CD4-positive, alpha-beta T cell treated with Interleukin-6 for 4 hours (primary cell): ENCODE data around the gene IMPDH1.

Experiments
- DNase-seq: peaks from one replicate; pipeline ENCODE4 v3.0.0-alpha.2; 2020; ENCODE audit warnings: mixed read lengths

IMPDH1 gene

DNA sequence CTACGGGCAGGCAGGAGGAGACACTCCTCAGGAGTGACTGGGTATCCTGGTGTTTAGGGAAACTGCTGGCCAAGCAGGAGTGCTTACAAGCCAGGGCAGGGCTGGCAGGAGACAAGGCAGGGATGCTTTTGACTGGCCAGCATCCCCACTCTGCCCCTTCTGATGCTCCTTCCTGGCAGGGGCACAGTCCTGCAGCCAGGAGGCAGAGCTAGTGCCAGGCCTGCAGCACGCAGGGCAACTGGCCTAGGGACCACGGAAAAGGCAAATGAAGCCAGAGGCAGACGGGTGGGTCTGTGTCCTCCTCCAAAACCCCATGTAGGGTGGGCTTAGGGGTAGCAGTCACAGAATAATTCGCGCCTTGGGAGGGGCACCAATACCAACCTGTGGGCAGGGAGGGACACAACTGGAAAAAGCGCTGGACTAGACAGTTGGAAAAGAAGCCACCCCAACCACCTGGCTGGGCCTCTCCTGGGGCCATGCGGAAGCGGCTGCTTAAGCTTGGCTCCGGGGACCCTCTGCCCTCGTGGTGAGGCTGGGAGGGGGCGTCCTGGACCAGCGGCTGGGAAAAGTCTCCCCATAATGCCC is 4.8 kb downstream of the IMPDH1 start:
- peak; percentile 5 for DNase-seq

DNA sequence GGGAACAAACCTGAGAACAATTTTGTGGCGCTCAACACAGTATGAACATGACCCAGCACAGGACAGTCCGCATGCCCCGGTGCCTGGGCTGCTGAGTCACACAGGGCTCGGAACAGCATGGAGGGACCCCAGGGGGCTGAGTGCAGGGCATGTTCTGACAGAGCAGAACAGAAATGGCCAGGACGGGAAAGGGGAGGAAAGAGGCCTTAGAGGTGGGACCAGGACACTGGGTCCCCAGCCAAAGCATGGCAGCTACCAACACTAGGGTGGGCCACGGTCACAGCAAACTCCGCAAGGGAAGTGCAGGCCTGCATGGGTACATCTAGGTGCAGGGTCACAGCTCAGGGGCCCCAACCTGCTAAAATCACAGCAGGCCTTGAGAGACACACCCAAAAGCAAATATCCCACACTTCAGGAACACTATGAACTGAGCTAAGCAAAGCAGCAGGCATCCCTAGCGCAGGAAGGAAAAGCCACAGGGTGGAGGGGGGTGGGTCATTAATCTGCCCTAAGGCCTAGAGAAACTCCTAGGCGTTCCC is 5.6 kb downstream of the IMPDH1 start:
- no peak for DNase-seq

DNA sequence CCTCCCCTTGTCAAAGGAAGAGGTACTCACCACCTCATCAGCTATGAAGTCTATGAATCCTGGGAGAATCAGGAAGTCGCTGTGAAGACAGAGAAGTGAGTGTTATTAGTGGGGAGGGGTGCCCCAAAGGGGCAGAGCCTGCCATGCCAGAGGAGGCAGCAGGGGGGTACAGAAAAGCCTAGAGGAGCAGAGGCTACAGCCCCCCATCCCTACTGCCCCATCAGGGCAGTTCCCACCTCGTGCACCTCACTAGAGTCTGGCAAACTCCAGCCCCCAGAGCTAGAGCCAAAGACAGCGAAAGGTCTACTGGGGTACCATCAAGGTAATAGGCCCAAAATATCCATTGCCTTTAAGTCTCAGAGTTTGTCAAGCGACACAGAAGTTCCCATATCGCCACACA is 6.1 kb downstream of the IMPDH1 start:
- no peak for DNase-seq

DNA sequence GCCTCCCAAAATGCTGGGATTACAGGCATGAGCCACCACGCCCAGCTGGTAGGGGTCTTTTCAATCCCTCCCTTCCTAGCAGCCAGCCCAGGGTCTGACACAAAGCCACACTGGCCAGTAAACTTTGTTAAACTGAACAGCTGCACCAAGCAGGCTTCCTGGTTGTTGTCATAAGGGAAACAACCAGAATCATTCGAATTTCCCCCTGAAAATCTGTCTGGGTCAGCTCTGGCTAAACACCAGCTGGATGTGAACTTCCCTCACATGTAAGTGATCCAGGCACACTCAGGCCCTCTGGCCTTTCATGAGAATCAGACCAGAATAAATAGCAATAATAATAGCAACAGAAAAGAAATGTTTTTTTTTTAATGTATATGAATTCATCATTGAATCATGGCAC is 7.4 kb downstream of the IMPDH1 start:
- DNase-seq, result no peak

DNA sequence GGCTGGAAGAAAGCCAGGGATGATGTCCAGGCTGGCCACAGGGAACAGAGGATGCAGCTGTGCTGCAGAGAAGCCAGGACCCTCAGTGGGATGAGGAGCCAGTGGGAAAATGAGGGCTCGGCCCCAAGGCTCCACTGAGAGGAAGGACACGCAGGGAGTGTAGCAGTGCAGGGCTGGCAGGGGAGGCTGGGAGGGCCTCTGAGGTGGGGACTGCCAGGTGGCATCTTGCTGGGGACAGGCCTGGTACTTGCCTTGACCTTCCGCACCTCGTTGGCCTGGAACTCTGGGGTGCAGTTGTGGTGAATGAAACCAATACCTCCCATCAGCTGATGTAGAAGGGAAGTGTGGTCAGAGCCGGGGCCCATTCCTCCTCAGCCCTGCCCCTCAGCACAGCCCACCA is 9.2 kb downstream of the IMPDH1 start:
- DNase-seq, result no peak

DNA sequence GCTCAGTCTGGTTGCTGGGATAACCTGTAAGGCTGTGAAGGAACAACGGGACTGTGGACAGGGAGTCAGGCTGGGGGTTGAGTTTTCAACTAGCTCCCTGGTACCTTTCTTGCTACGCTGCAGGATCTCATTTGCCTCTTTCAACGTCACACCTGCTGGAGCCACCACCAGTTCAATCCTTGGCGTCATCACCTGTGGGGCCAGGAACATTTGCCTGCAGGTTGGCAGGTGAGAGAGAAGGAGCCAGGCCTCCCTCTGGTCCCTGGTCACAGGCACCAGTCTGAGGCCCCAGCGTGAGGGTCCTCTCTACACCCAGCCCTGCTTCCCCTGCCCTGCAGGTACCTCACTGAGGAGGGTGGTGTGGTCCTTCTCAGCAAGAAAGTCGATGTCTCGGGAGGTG is 9.8 kb downstream of the IMPDH1 start:
- DNase-seq, result no peak

DNA sequence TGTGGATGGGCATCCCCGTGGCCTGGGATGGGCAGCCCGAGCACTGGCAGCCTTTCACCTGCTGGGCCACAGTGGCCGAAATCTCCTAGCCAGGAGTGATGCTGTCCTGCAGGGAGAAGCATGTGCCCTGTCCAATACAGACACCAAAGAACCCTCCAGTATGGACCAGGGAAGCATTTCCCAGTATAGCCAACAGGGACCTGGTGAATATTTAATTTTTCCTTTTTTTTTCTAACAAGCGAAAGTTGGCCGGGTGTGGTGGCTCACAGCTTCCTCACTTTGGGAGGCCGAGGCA is 11.0 kb downstream of the IMPDH1 start:
- no peak for DNase-seq

DNA sequence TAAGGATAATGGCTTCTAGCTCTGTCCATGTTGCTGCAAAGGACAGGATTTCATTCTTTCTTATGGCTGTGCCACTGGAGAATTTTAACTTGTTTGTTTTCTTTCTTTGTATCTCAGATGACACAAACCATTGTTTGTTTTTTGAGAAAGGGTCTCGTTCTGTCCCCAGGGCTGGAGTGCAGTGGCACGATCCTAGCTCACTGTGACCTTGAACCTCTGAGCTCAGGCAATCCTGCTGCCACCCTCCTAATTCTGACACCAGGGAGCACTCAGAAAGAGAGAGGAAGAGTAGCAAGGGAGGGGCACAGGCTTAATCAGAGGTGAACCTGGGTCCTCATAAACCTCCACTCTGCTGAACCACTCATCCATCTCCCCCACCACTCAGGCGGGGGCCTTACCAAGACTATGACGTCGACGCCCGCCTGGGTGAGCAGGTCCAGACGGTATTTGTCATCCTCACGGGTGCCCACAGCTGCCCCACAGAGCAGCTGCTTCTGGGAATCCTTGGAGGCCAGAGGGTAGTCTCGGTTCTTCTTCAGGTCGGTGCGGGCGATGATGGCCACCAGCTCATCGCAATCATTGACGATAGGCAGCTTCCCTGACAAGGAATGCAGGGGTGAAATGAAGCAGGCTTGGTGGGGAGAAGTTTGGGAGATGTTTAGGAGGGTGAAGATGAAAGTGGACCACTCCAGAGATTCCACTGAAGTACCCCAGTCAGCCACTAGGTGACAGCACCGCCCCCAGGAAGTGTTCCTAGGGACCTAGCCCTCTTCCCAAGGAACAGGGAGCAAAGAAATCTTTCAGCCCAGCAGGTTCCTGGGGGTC is 11.6 kb downstream of the IMPDH1 start:
- peak; percentile 60 for DNase-seq

DNA sequence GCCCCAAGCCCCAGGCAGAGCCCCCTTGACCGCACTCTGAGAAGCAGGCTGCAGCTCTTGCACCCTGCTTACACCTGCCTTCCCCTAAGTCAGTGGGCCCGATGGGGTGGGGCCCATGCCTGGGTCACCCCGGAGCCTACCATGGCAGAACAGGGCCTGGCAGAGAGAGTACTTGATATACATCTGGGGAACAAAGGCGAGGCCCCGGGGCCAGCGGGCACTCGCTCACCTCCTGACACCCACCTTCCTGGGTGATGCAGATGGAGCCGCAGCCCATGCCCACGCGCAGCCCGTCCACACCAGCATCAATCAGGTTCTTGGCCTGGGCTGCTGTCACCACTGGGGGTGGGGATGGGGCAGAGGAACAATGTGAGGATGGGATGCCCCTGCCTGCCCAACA is 13.4 kb downstream of the IMPDH1 start:
- DNase-seq, result no peak

DNA sequence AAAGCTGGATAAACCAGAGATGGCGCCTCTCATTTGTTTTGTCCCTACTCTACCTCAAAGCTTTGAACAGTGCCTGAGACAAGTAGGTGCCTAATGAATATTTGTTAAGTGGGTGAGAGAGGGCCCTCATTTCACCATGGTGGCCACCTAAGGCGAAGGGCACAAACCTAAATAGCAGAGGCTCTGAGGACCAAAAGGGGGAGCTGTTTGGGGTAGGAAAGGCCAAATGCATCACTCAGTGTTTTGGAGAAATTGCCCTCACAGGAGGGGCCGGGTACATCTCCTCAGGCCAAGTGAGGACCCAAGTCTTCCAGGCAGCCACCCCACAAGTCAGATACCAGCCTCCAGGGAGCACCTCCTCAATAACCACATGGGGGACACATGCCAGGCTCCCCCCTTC is 14.0 kb downstream of the IMPDH1 start:
- no peak for DNase-seq

DNA sequence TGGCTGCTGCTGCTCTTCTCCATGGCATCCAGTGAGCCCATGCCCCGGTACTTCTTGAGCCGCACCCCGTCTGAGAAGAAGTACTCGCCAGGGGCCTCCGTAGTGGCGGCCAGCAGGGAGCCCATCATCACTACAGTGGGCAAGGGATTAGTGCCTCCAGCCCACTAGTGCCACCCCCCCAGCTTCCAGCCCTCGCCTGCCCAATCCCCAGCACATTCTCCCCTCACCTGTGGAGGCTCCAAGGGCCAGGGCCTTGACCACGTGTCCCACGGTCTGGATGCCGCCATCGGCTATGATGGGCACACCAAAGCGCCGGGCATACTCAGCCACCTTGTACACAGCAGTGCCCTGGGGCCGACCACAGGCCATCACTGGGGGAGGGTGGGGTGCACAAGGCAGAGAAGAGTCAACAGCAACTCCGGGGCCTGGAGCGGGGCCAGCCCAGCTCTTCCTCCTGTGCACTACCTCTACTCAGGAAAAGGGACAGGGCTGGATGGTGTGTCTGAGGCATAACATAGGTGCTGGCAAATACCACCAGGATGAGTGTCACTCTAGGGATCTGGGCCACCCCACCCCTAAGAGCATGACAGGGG is 14.8 kb downstream of the IMPDH1 start:
- DNase-seq, result no peak

DNA sequence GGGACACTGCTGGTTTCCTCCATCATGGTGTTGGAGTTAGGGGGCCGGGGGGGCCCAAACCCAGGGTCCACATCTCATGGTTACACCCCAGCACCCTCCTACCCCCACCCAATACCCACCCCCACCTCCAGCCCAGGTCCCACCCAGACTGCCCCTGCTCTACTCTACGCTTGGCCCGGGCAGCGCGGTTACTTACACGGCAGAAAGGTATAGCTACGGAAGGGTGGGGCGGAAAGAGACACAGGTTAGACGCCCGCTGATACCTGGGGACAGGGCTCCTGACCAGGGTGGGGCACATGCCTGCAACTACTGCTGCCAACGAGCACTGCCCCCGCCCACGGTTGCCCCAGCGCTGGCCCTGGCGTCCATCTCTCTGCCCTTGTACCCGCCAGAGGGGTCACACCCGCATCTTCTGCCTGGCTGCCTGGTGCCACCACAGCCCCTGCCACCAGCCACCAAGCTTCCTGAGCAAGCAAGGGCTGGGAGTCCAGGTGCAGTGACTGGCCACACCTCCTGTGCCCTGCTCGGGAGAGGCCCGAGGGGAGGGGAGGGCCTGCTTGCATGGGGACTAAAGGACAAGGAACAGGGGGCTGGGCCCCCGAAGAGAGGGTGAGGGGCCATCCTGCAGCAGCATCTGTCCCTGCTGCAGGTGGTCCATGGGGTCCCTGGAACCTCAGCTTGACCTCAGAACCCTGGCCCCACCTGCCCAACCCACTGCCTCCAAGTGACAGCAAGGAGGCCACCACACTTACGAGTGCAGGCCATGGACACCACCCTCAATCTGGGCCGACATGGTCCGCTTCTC is 16.1 kb downstream of the IMPDH1 start:
- DNase-seq, result no peak

DNA sequence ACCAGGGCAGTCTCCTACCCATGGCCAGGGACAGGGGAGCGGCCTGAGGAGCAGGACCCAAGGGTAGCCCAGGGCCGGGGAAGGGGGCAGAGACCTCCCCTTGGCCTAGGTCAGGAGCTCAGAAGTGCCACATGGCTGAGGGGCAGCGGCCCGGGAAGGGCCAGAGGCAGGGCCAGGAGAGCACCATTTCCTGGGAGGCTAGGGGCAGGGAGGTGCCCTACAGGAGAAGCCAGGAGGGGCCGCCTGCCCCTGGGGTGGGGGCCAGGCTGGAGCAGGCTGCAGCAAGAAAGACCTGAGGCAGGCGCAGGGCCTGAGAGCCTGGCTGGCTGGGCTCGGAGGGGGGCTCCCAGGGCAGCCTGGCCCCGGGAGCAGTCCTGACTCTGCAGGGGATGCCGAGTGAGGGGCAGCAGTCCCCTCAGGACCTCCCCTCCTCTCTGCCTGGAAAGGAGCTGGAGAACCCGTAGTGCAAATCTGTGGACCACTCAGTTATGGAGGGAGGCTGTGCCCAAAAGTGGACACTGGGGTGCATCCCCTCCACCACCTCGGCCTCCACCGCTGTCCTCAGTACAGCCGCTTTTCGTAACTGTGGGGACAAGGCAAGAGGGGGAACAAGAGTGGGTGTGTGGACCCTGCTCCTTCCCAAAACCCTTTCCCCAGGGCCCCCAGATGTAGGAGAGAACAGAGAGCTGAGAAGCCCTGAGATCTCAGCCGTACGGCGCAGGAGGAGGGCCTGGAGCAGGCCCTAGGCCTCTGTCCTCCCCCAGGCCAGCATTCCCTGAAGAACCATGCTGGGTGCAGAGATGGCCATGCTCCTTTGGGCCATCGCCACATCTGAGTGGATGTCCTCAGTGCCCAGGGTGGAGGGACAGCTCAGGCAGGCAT is 17.1 kb downstream of the IMPDH1 start:
- no peak for DNase-seq

DNA sequence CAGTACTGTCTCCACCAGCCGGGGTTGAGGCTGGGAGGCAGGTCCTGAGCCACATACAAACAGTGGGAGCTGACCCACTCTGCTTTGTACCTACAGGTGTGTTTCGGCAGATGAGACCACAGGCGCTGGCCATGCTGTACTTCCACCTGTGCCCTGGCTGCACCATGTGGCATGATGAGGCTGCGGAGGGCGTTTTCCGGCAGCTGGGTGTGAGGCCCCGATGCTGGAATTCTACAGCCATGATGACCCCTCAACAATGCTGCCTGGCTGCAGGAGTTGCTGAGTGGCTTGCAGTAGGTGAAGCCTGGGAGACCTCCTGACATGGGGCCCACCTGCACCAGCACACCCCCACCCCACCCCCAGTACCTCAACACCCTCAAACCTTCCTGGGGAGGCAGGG is 18.0 kb downstream of the IMPDH1 start:
- DNase-seq, result no peak

DNA sequence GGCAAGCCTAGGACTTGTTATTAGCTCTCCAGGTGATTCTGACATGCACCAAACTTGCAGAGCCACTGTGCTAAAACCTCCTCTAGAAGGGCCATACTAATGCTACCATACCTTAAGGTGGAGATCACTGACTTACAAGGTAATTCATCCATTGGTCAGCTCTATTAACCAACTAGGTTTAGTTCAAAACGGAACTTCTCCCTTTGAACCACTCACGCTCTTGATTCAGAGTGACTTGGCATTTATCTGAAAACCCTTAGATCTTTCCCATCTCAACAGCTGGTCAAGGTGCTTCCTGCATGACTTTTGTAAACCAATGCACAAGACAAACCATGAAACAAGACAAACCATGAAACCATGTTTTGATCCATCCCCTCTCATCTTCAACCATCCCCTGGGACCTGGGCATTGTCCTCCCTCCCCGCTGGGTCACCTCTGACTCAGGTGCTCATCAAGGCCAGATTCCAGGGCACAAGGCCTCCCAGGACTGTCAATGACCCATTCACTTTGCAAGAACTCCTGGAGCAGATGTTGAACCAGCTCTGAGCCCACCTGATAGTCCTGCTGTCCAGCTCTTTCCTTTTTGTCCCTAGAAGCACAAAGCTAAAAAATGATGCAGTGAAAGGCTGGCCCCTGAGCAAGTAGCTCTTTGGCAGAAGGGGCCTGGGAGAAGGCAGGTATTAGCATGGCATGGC is 18.8 kb downstream of the IMPDH1 start:
- no peak for DNase-seq

DNA sequence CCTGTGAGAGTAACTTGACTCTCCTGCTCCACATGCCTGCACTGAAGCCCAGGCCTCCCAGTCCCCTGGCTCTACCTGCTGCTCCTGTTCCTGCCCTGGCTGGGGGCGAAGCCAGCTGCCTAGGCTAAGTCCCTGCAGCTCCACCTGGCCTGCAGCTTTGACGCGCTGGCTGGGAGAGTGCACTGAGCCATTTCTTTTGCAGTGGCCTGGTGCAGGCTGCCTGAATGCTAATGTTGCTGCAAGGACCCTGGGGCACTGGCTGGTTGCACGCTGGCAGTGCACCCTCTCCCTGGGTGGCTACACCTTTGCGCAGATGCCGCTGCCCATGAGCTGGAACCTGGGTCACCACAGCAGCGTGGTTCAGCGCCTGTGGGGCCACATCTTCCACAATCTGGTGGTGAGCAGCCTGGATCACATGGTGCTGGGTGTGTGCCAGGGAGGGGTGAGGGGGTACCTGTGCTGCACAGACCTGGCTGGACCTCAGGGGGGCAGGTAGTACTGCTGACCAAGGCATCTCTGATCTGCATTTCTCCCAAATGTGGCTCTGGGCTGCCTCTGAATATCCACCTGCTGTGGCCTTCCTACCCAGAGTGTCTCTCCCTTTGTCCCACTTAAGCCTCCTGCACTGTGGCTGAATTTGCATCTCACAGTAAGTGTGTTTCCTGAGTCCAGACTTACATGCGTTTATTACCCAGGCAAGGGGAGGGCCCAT is 20.0 kb downstream of the IMPDH1 start:
- DNase-seq, result no peak

DNA sequence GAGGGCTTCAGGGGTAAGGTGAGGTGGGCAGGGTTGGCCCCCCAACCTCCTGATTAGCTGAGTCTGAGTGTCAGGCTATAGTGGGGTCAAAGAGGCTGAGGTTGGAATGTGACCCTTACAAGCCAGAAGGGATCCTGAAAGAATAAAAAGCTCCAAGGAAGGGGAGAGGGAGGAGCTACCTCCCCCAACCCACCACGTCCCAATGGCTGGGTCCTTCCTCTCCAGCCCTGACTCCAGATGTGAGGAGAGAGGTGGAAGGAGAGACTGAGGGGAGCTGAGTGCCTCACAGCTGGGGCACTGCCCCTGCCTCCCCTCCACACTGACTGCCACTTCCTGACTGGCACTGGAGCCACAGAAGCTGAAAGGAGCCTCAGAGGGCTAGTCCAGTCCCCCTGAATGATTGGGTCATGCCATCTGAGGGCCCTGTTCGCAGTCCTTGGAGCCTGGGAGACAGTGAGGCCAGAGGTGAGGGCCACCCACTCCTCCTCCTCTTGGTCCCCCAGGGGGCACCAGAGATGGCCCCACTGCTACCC is 20.6 kb downstream of the IMPDH1 start:
- no peak for DNase-seq

DNA sequence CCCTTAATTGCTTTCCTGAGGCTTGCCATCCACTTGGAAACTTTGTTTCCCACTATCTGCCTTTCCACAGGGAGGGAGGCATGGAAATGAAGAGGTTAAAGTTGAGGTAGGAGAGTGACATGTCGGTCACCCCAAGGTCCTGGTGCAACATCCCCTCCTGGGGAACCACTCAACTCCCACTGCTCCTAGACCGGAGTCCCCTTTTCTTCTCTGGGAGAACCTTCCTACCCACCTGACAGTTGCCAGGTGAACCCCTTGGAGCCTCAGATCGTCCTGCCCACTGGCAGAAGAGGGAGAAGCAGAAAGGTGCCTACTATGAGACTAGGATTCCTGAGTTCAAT is 21.7 kb downstream of the IMPDH1 start:
- DNase-seq, result no peak

DNA sequence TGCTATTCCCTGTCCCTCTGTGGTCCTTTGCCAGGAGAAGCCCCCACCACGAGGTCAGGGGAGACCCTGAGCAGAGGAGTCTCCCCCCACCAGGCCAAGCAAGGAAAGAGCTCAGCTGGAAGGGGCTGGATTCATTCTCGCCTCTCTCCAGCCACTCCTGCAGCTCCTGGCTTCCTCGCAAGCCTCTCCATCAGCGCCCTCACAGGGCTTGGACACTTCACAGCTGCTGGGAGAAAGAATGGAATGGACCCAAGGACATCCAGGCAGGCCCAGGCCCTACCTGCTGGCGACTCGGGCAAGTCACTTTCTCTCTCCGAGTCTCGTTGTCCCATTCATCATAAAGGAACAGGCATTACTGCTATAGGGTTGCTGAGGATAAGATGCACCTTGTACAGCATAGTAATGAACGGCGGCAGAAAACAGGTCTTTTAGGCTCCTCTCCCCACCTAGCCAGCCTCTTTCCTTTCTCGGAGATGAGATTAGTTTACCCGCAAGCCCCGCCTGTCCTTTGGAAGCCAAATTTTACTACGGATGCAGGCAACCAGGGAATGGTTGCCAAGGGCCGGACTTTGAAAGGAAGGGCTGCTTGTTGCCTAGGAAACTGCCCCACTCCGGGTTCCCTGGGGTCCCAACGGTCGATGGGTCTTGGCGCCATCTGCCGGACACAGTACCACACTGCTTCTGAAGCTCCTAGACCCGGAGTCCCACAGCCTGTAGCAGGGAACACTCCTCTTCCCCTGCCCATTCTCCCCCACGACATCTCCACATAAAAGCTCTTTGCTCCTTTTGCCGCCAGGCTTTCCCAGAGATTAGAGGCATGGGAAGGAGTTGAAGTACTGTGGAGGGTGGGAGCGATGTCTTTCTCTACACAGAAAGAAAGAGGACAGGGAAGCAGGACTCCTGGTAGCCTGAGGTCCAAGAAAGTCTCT is 22.3 kb downstream of the IMPDH1 start:
- DNase-seq, result peak; percentile 74
